ENCODE data around the gene KAT6B.
"Not testable (repeated sequence)": the region's sequence is repeated elsewhere in the genome, so short reads cannot be mapped to it uniquely, and the experiment has no call there.

Gene KAT6B

DNA sequence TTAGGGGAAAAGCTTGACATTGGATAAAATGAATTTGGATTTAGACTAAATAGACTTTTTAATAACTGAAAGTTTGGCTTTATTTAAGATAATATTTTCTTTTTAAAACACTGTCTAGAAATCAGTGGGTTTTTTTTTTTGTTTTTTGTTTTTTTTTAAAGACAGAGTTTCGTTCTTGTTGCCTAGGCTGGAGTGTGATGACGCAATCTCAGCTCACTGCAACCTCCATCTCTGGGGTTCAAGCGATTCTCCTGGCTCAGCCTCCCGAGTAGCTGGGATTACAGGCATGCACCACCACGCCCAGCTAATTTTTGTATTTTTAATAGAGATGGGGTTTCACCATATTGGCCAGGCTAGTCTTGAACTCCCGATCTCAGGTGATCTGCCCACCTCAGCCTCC is 66.9 kb downstream of the KAT6B start:
- not testable (repeated sequence) for DNase-seq

GRCh38 chr10:74896788-74897527 is 70.6 kb downstream of the KAT6B start:
- DNase-seq, result no peak

- DNase-seq, result no peak
These were observed 72.0 kb downstream of the KAT6B start for GRCh38 chr10:74898201-74898976.

- no peak for DNase-seq
These were observed 73.9 kb downstream of the KAT6B start for GRCh38 chr10:74900297-74900696.

GRCh38 chr10:74901301-74901700 is 74.9 kb downstream of the KAT6B start:
- DNase-seq, result no peak

DNA sequence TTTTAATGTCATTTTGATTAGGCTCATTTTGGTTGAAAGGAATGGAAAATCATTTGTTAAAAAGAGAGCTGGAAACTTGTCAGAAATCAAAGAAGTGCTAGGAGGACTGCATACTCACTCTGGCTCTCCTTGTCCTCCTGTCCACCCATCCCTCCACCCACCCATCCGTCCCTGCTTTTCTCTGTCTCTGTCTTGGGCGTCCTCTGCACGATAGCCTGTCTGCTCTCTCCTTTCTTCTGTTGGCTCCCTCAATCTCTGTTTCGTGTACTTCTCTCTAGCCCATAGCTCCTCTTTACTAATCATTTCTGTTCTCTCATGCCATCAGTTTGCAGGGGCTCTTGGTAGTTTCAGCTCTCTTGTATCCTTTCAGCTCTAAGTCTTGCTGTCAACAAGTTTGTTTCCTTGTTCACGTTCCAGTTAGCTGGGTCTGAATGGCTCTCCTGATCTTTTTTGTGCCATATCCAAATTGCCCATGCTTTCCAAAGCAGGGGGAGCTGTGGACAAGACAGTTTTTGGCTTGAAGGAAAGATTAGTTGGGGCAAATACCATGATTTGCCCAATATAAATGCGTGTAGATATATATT is 75.6 kb downstream of the KAT6B start:
- DNase-seq, result no peak

- no peak for DNase-seq
These were observed 77.1 kb downstream of the KAT6B start for GRCh38 chr10:74903491-74903890.

DNA sequence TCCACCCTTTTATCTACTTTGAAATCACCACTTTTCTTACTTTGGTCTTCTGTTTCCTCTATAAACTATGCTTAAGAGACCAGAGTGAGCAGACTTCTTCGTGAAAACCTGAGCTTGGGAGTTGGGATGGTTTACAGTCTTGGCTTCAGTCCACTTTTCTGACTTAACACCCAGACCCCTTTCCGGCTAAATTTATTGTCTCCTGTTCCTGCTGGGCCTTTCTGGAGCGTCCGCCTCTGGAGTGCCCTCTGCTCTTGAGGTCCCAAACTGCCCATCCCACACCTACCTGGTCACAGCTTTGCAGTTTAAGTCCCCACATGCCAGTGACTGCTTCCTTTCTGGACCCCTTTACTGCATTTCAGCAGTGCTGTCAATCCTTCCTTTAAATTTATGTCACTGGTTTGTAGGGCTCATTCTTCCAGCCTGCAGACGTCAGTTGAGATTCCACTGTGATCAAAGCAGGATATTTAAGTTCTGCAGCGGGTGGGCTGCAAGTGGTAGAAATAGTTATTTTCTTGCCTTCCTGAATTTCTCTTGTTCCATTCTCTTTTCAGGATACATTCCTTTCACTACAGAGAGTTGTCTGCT is 80.3 kb downstream of the KAT6B start:
- no peak for DNase-seq

GRCh38 chr10:74909670-74910069 is 83.3 kb downstream of the KAT6B start:
- DNase-seq, result no peak

GRCh38 chr10:74910241-74910975 is 84.0 kb downstream of the KAT6B start:
- DNase-seq, result no peak

- DNase-seq, result no peak
These were observed 84.6 kb downstream of the KAT6B start for GRCh38 chr10:74910976-74911350.

DNA sequence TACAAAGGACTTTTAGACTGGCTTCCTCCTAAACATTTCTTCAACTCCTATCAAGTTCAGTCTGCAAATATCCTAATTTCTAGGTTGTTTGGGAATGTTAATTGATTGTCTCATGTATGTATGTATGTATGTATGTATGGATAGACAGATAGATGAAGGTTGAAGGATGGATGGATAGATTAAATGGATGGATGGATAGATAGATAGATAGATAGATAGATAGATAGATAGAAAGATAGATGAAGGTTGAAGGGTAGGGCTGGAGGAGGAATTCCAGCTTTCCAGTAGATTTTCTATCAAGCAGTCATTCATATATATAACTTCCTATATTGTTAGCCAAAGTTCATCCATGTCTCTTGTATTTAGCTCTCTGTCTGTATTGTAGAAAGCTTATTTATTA is 85.8 kb downstream of the KAT6B start:
- no peak for DNase-seq

DNA sequence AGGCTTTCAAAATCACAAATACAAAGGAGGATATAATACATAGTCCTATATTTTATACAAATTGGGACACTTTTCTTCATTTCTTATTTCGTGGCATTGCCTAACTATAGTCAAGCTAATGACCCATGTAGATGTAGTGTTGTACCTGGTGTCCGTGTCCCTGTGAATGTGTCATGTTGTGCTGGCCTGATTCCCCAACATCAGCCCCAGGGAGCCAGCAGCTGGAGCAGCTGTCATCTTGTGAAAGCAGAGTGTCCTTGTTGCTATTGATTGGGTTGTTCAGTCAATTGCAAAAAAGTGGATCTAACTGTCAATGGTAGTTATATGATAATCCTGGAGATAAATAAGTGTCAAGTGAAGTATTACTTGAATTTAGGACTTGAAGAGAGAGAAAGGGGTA is 86.3 kb downstream of the KAT6B start:
- DNase-seq, result no peak

DNA sequence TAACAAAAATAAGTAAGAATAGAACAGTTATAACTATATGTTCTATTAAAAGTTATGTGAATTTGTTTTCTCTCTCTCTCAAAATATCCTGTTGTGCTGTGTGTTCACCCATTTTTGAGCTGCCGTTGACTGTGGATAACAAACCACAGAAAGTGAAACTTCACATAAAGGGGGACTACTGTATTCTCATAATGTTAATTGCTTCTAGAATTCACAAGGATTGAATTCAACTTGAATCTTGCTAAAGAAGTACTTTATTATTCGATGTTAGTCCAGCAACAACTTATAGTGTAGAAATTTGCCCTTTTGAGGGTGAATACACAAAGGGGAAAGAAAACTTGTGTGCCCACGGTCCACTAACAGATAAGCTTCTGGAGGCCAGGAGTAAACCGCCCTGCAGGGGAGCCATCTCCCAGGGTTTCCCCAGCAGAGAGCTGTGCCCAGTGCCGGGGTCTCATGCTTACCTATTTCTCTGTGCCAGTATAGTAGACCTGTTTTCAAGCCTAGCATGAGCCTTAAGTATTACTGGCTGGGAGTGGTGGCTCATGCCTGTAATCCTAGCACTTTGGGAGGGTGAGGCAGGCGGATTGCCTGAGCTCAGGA is 87.1 kb downstream of the KAT6B start:
- DNase-seq, result no peak

DNA sequence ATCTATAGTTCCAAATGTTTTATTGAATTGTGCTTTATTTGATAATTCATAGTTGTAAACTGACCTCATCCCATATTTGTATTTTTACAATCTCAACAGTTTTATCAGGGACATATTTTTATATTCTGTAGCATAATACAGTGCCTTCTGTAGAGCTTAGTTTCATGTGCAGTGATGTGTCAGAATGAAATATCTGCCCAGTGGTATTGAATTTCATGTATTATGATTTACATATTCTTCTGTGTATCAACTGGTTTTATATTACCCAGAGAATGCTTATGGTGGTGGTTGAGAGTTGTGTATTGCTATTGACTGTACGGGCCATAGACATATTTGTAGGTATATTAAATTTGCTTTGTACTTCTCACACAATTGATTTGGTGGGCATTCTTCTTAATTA is 89.9 kb downstream of the KAT6B start:
- no peak for DNase-seq

GRCh38 chr10:74917481-74918077 is 91.2 kb downstream of the KAT6B start:
- DNase-seq, result no peak

DNA sequence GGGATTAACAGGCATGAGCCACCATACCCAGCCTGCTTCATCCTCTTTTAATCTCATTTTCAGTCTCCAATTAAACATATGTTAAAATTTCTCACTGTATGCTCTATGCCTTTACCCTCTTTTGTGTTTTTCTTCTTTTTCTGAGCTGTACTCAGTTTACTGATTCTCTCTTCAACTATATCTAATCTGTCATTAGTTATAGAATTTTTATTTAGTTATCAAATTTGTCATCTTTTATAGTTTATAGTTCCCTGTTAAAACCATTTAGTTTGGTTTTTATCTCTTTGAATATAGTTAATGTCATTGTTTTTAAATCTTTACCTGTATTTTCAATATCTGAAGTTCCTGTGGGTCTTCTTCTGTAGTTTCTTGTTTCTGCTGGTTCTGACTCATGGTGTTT is 93.3 kb downstream of the KAT6B start:
- no peak for DNase-seq

DNA sequence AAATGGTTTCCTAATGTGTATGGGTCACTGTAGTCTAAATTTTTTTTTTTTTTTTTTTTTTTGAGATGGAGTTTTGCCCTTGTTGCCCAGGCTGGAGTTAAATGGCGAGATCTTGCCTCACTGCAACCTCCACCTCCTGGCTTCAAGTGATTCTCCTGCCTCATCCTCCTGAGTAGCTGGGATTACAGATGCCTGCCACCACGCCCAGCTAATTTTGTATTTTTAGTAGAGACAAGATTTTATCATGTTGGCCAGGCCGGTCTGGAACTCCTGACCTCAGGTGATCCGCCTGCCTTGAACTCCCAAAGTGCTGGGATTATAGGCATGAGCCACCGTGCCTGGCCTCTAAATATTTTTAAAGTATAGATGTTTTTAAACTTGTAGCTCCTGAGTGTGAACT is 94.7 kb downstream of the KAT6B start:
- not testable (repeated sequence) for DNase-seq

- DNase-seq, result no peak
These were observed 95.3 kb downstream of the KAT6B start for GRCh38 chr10:74921744-74922143.

DNA sequence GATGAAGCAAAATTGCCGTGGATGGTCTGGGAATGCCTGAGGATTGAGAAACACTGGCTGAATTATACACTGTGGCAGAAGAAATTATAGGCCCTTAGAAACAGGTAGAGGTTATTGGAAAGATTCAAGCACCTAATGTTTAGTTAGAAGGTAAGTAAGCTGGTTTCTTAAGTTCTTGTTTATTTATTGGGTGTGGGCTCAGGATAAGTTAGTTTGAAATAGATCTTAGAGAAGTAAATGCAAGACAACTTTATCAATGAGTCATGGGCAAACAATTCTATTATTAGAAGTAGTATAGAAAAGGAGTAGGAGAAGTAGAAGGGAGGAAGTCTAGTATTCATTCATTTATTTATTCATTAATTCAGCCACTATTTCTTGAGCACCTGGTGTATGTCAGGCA is 96.5 kb downstream of the KAT6B start:
- no peak for DNase-seq

DNA sequence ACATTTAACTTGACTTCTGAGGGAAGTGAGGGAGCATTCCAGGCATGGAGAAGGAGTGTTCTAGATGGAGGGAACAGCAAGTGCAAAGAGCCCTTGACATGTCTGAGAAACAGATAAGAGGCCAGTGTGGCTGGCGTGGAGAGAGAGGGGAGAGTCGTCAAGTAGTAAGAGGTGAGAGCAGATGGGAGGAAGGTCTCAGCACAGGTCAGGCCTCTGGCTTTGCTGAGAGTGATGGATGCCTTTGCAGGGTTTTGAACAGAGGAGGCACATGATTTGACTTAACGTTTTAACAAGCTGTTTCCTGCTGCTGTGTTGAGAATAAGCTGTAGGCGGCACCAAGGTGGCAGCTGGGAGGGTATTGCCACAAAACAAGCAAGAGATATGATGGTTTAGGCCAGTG is 97.2 kb downstream of the KAT6B start:
- DNase-seq, result no peak

DNA sequence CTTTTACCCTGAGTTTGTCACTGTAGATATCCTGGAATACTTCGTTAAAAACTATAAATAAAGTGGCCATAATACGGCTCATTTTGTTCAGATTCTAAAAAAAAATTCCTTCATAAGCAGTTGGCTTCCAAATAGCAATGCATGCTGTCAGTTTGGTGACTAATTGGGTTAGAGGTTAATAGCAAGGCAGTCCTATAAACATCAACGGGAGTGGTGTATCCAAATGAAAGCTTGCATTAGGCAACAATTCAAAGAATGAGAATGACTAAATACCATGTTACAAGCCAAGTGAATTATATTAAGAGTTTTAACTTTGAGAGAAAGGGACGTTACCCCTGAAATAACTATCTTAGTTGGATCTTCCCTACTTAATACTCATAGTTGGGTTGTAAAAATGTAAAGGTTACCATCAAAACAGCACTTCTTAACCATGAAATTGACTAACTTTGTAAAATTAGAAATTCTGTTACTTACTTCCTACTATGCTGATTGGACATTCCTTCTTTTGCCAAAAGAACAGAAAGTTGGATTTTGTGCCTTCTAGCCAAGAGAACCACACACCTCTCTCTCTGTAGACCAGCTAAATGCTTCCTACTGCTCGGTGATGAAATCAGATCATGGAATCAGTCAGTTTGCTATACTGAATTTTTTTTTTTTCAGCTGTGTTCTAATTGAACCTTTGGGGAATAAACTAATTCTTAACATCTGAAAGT is 98.0 kb downstream of the KAT6B start:
- DNase-seq, result no peak
